ENCODE data around the gene PCED1A. TPM values are rescaled to one million over a fixed set of nuclear protein-coding genes. Genes with fewer than 3 reads are reported as not detected.

Gene PCED1A, protein sequence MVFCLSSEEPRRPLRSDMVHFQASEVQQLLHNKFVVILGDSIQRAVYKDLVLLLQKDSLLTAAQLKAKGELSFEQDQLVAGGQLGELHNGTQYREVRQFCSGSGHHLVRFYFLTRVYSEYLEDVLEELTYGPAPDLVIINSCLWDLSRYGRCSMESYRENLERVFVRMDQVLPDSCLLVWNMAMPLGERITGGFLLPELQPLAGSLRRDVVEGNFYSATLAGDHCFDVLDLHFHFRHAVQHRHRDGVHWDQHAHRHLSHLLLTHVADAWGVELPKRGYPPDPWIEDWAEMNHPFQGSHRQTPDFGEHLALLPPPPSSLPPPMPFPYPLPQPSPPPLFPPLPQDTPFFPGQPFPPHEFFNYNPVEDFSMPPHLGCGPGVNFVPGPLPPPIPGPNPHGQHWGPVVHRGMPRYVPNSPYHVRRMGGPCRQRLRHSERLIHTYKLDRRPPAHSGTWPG
- 100 to 1,000 TPM in 1 of 5 experiments, 10 to 100 TPM in 4; 27.8 to 105 (median 72.5) TPM for total RNA-seq
- polyA plus RNA-seq: 10 to 100 TPM; 23.6 to 27.3 TPM
- total RNA-seq: 79.8 reads per million, percentile 80 among the genes with 10 or more reads in this experiment

GRCh38 chr20:2840138-2840966 is at the start of gene PCED1A, which contains the start of gene VPS16:
TSS of gene PCED1A (minus strand) at chr20:2840655. CDS start at chr20:2839912, 743 bp downstream.
TSS of gene VPS16 (plus strand) at chr20:2840745. CDS start at chr20:2840775, 30 bp downstream.
- Histone ChIP-seq H3K9me3 (ENCODE audit: control insufficient read depth in 2 of 3, low read length in 3 of 3) (no peaks in the 10 kb centered on the region), H3K27ac (ENCODE audit: low read depth, low read length) (peak within 1 kb of the TSS; percentile 77), H3K4me3 (ENCODE audit: low read length) (peak within 1 kb of the TSS; percentile 72), H3K36me3 (ENCODE audit: control insufficient read depth in 2 of 3, insufficient read depth in 3 of 3, low read length in 3 of 3) (peaks cover 0 to 8% (median 0%) of the 10 kb centered on the region in 3 experiments), H3K4me1 (ENCODE audit: control insufficient read depth in 2 of 2, insufficient read depth in 2 of 2, low read length in 2 of 2) (peaks cover 15 to 21% of the 10 kb centered on the region in 2 donors), H3K27me3 (ENCODE audit: control insufficient read depth in 2 of 2, insufficient read depth in 2 of 2, low read length in 2 of 2) (no peaks in the 10 kb centered on the region)
- intact Hi-C loops (cut with micrococcal nuclease): loop anchor here (1.0 to 2.0 kb wide), 8 partner anchors 33 to 568 kb away; partner anchors contain the start of genes PTPRA (in 2 of the 2), CPXM1 (in 1 of the 2), EBF4 (in 1 of the 2) and NOP56 (in 1 of the 2)
- CTCF ChIA-PET: interaction anchor here (1.0 to 1.1 kb wide), 3 partner anchors 14 to 127 kb away, joined by 3 to 4 read pairs (median 3); no protein-coding TSS in a partner anchor
- Mint-ChIP-seq H3K4me3 (peak within 1 kb of the TSS; percentile 83 to 93 (median 90)), H3K27me3 (no peaks in the 10 kb centered on the region), H3K27ac (peak within 1 kb of the TSS; percentile 67 to 95 (median 92)), H3K36me3 (peaks cover 0 to 19% (median 4%) of the 10 kb centered on the region in 5 donors), H3K4me1 (peaks cover 18 to 48% (median 45%) of the 10 kb centered on the region in 7 donors), H3K9me3 (peaks cover 0 to 4% (median 0%) of the 10 kb centered on the region in 11 donors)
- DNase-seq: peak; percentile 83 to 94 (median 90)
- POLR2A ChIA-PET: interaction anchor here (0.6 to 2.5 kb wide), 15 partner anchors 10 to 370 kb away, joined by 3 to 15 read pairs (median 5); partner anchors contain the start of genes IDH3B, NOP56, PTPRA and SNRPB
- peak; percentile 97 for ATAC-seq

- ATAC-seq (no peak), DNase-seq (no peak)
- ChIA-PET CTCF (no interaction called here), POLR2A (interaction anchor here (0.7 kb wide), 1 partner anchor 14 kb away, joined by 4 read pairs; no protein-coding TSS in a partner anchor)
- Histone ChIP-seq H3K36me3 (ENCODE audit: control insufficient read depth in 2 of 3, insufficient read depth in 3 of 3, low read length in 3 of 3) (no peaks in the 10 kb centered on the region), H3K4me3 (ENCODE audit: low read length) (no peak overlapping the region), H3K27ac (ENCODE audit: low read depth, low read length) (no peak overlapping the region), H3K4me1 (ENCODE audit: control insufficient read depth in 2 of 2, insufficient read depth in 2 of 2, low read length in 2 of 2) (peaks cover 3 to 30% of the 10 kb centered on the region in 2 donors), H3K9me3 (ENCODE audit: control insufficient read depth in 2 of 3, low read length in 3 of 3) (no peaks in the 10 kb centered on the region), H3K27me3 (ENCODE audit: control insufficient read depth in 2 of 2, insufficient read depth in 2 of 2, low read length in 2 of 2) (no peaks in the 10 kb centered on the region)
- peak overlapping the region in 2 of 9 donors; percentile 13 to 34 for H3K27ac Mint-ChIP-seq
- H3K4me3 Mint-ChIP-seq: peak overlapping the region in 1 of 10 donors; percentile 11
- peaks cover 0 to 26% (median 16%) of the 10 kb centered on the region in 5 donors for H3K36me3 Mint-ChIP-seq
- H3K4me1 Mint-ChIP-seq: peaks cover 38 to 79% (median 71%) of the 10 kb centered on the region in 7 donors
- H3K9me3 Mint-ChIP-seq: peaks cover 0 to 6% (median 2%) of the 10 kb centered on the region in 11 donors
- H3K27me3 Mint-ChIP-seq: no peaks in the 10 kb centered on the region
- intact Hi-C loops (cut with micrococcal nuclease): no loop called here
Observed at GRCh38 chr20:2889797-2890196, 49.3 kb upstream of the PCED1A start.

DNA sequence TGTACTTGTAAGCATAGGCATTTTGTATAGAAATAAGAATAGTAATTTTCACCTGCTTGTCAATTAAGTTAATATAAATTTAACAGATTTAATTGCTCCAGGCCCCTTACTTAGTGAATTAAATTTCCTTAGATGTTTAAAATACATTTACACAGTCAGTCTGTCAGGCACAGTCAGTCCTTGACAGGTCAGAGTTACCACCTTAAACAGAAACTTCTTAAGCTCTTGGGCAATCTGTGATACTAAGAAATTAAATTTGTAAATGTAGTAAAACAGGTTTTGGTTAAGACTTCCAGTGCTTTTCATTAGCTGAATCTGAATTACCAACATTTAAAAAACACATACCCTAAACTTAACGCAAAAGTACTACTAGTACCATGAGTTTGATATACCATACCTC is 48.8 kb upstream of the PCED1A start:
- CTCF ChIA-PET: no interaction called here
- intact Hi-C loops (cut with micrococcal nuclease): no loop called here

GRCh38 chr20:2888224-2888955 is 47.9 kb upstream of the PCED1A start:
- Histone ChIP-seq H3K9me3 (ENCODE audit: control insufficient read depth in 2 of 3, low read length in 3 of 3) (no peaks in the 10 kb centered on the region), H3K36me3 (ENCODE audit: control insufficient read depth in 2 of 3, insufficient read depth in 3 of 3, low read length in 3 of 3) (no peaks in the 10 kb centered on the region), H3K4me3 (ENCODE audit: low read length) (no peak overlapping the region), H3K27me3 (ENCODE audit: control insufficient read depth in 2 of 2, insufficient read depth in 2 of 2, low read length in 2 of 2) (no peaks in the 10 kb centered on the region), H3K4me1 (ENCODE audit: control insufficient read depth in 2 of 2, insufficient read depth in 2 of 2, low read length in 2 of 2) (peaks cover 3 to 30% of the 10 kb centered on the region in 2 donors), H3K27ac (ENCODE audit: low read depth, low read length) (no peak overlapping the region)
- ATAC-seq (no peak), DNase-seq (no peak)
- Mint-ChIP-seq H3K36me3 (peaks cover 0 to 23% (median 13%) of the 10 kb centered on the region in 5 donors), H3K27ac (peak overlapping the region in 1 of 9 donors; percentile 37), H3K4me3 (peak overlapping the region in 4 of 10 donors; percentile 1 to 42 (median 30)), H3K4me1 (peaks cover 46 to 92% (median 78%) of the 10 kb centered on the region in 7 donors), H3K9me3 (peaks cover 0 to 4% (median 0%) of the 10 kb centered on the region in 11 donors), H3K27me3 (no peaks in the 10 kb centered on the region)
- intact Hi-C loops (cut with micrococcal nuclease): no loop called here
- ChIA-PET CTCF (interaction anchor here (1.6 kb wide), 1 partner anchor 16 kb away, joined by 5 read pairs; the partner anchor contains the start of gene PTPRA), POLR2A (interaction anchor here (0.8 to 1.5 kb wide), 2 partner anchors 17 to 88 kb away, joined by 3 to 5 read pairs; partner anchors contain the start of gene CPXM1)

More for the DNA sequence above, 48.8 kb upstream of the PCED1A start:
- Mint-ChIP-seq H3K27ac (peak overlapping the region in 3 of 9 donors; percentile 10 to 41 (median 37)), H3K36me3 (peaks cover 0 to 24% (median 15%) of the 10 kb centered on the region in 5 donors), H3K4me1 (peaks cover 43 to 85% (median 73%) of the 10 kb centered on the region in 7 donors), H3K27me3 (no peaks in the 10 kb centered on the region), H3K9me3 (peaks cover 0 to 5% (median 0%) of the 10 kb centered on the region in 11 donors), H3K4me3 (peak overlapping the region in 1 of 10 donors; percentile 23)
- no peaks in the 10 kb centered on the region for H3K9me3 ChIP-seq (ENCODE audit: control insufficient read depth in 2 of 3, low read length in 3 of 3)
- no peak overlapping the region for H3K4me3 ChIP-seq (ENCODE audit: low read length)
- no peaks in the 10 kb centered on the region for H3K27me3 ChIP-seq (ENCODE audit: control insufficient read depth in 2 of 2, insufficient read depth in 2 of 2, low read length in 2 of 2)
- ATAC-seq (no peak), DNase-seq (no peak)
- peaks cover 3 to 30% of the 10 kb centered on the region in 2 donors for H3K4me1 ChIP-seq (ENCODE audit: control insufficient read depth in 2 of 2, insufficient read depth in 2 of 2, low read length in 2 of 2)
- no peaks in the 10 kb centered on the region for H3K36me3 ChIP-seq (ENCODE audit: control insufficient read depth in 2 of 3, insufficient read depth in 3 of 3, low read length in 3 of 3)
- POLR2A ChIA-PET: interaction anchor here (0.7 to 1.5 kb wide), 2 partner anchors 13 to 18 kb away, joined by 4 to 5 read pairs; no protein-coding TSS in a partner anchor
- H3K27ac ChIP-seq (ENCODE audit: low read depth, low read length): no peak overlapping the region

DNA sequence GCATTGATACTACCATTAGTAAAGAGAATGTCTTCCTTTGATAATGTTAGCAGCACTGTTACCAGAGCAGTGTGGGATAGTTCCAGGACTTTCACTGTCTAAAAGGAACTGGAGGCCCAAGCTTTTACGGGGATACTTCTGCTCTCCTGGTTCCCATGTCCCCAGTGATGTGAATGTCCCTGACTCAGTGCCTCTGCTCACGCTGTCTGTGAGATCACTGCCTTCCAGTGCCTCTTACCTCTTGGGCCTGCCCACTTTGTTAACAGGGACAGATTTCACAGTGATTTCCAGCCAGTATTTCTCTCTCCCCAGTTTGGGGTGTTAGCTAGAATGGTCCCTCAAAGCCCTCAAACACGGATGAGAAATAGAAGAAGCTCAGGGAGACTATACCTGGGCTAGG is 47.3 kb upstream of the PCED1A start:
- CTCF ChIA-PET: interaction anchor here (1.6 kb wide), 1 partner anchor 15 kb away, joined by 5 read pairs; the partner anchor contains the start of gene PTPRA
- H3K27ac Mint-ChIP-seq: no peak overlapping the region

More for the DNA sequence above, 47.3 kb upstream of the PCED1A start:
- ATAC-seq (no peak), DNase-seq (no peak)
- POLR2A ChIA-PET: interaction anchor here (0.6 to 1.5 kb wide), 2 partner anchors 17 to 24 kb away, joined by 3 to 5 read pairs; no protein-coding TSS in a partner anchor
- H3K27me3 Mint-ChIP-seq: no peaks in the 10 kb centered on the region
- Histone ChIP-seq H3K9me3 (ENCODE audit: control insufficient read depth in 2 of 3, low read length in 3 of 3) (no peaks in the 10 kb centered on the region), H3K36me3 (ENCODE audit: control insufficient read depth in 2 of 3, insufficient read depth in 3 of 3, low read length in 3 of 3) (no peaks in the 10 kb centered on the region), H3K27me3 (ENCODE audit: control insufficient read depth in 2 of 2, insufficient read depth in 2 of 2, low read length in 2 of 2) (no peaks in the 10 kb centered on the region), H3K27ac (ENCODE audit: low read depth, low read length) (no peak overlapping the region), H3K4me1 (ENCODE audit: control insufficient read depth in 2 of 2, insufficient read depth in 2 of 2, low read length in 2 of 2) (peaks cover 3 to 33% of the 10 kb centered on the region in 2 donors), H3K4me3 (ENCODE audit: low read length) (no peak overlapping the region)
- intact Hi-C loops (cut with micrococcal nuclease): no loop called here
- peaks cover 0 to 20% (median 13%) of the 10 kb centered on the region in 5 donors for H3K36me3 Mint-ChIP-seq
- peaks cover 0 to 4% (median 0%) of the 10 kb centered on the region in 11 donors for H3K9me3 Mint-ChIP-seq
- peaks cover 46 to 92% (median 74%) of the 10 kb centered on the region in 7 donors for H3K4me1 Mint-ChIP-seq
- peak overlapping the region in 5 of 10 donors; percentile 11 to 42 (median 34) for H3K4me3 Mint-ChIP-seq

Measured in naive thymus-derived CD4-positive, alpha-beta T cell (primary cell).